ENCODE data around the gene ANO8. TPM values are rescaled to one million over a fixed set of nuclear protein-coding genes. Genes with fewer than 3 reads are reported as not detected.

The ANO8 gene
- total and polyA plus RNA-seq, 2 of the 8 experiments (the other 6 are each of a cell fraction or from before 2014, with no cell fraction given) = 9.5 to 20.7 TPM

DNA sequence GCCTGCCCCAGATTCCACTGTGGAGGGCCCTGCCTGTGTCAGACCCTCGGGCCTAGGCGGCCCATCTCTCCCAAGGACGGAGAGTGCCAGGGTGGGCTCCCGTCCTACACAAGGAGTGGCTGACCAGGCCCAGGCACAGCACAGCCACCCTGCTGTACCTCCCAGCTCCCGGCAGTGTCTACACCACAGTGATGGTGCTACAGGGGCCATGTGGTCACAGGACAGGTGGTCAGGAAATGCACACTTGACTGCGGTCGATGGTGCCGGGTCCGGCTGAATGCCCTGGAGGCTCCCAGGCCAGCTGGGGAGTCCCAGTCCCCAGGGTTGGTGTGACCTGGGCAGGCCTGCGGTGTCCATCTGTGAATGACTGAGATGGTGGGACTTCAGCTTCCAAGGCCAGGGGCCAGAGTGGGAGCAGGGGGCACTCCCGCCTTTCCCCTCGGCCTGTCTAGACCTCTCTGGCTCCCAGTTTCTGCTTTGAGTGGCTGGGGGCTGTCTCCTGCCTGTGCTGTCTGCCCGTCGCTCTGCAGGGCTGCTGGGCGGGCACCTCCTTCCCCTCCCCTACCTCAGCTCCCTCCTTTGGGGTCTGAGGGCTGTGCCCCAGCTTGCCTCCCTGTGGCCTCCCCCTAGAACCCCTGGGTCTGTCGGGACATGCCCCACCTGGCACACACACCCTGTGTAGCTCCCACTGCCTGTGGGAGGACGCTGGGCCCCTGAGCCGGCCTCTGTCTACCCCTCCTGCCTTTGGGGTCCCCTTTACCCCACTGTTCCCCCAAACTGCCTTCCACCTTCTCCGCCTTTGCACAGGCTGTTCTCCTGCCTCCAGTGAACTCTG lies 12.8 kb downstream of the ANO8 start:
- Histone ChIP-seq H3K9ac (replicated peaks in 1 of 4; ENCODE audit: extremely low read depth in 1 of 4, low read depth in 3 of 4, low read length in 3 of 4) (0 out of 7 replicates have a peak overlapping the region, but pooled peaks of 1 of the 4 experiments have one; percentile 21), H4K5ac (ENCODE audit: insufficient read length, low read depth, low read length) (no peak overlapping the region), H3K56ac (replicated peaks; ENCODE audit: insufficient read length, low read depth, low read length) (no peak overlapping the region), H2BK120ac (replicated peaks; ENCODE audit: low read depth, low read length) (no peak overlapping the region), H2BK15ac (ENCODE audit: low read length) (no peak overlapping the region), H2BK12ac (ENCODE audit: low read depth, low read length) (no peak overlapping the region), H3K79me1 (ENCODE audit: low read depth, low read length) (no peaks in the 10 kb centered on the region; the same call in 1 of the 2 replicates), H3K27ac (ENCODE audit: low read depth, low read length) (no peak overlapping the region), H3K14ac (ENCODE audit: insufficient read length) (no peak overlapping the region), H3K9me3 (ENCODE audit: insufficient read depth in 2 of 2, low read depth in 1 of 2, low read length in 1 of 2) (no peaks in the 10 kb centered on the region), H3K18ac (ENCODE audit: extremely low read depth, low read length) (no peak overlapping the region), H3K23me2 (ENCODE audit: low read depth, low read length) (no peaks in the 10 kb centered on the region), H2BK20ac (ENCODE audit: low read length) (no peak overlapping the region), H2BK5ac (ENCODE audit: low read depth, low read length) (peak overlapping the region; percentile 79; the same call in 1 of the 2 replicates), H2AFZ (ENCODE audit: low read length) (no peak overlapping the region), H2AK5ac (ENCODE audit: low read depth, low read length) (no peak overlapping the region; the same call in 1 of the 2 replicates), H3K79me2 (ENCODE audit: control insufficient read depth in 1 of 2, insufficient read depth in 2 of 2, low read length in 2 of 2) (no peaks in the 10 kb centered on the region), H4K8ac (ENCODE audit: extremely low read depth, insufficient read depth, low read length) (no peak overlapping the region), H3K4me2 (ENCODE audit: insufficient read depth in 1 of 2, low read depth in 2 of 2, low read length in 2 of 2) (no peak overlapping the region), H3K4me3 (ENCODE audit: extremely low read depth in 1 of 4, insufficient read depth in 2 of 4, low read depth in 3 of 4, low read length in 4 of 4) (no peak overlapping the region), H3K4me1 (replicated peaks in 1 of 4; ENCODE audit: control insufficient read depth in 3 of 4, insufficient read depth in 4 of 4, low read length in 3 of 4) (peaks cover 0 to 5% (median 2%) of the 10 kb centered on the region in 4 experiments; a peak in 4 of 7 replicates), H3K4ac (replicated peaks; ENCODE audit: insufficient read length, low read depth, low read length) (no peak overlapping the region), H3K27me3 (replicated peaks in 1 of 4; ENCODE audit: control insufficient read depth in 3 of 4, extremely low read depth in 1 of 4, insufficient read depth in 3 of 4, low read length in 3 of 4) (no peaks in the 10 kb centered on the region), H4K20me1 (replicated peaks in 1 of 2; ENCODE audit: control insufficient read depth in 1 of 2, insufficient read depth in 2 of 2, low read length in 2 of 2) (peaks cover 0 to 3% of the 10 kb centered on the region in 2 experiments), H3K23ac (ENCODE audit: insufficient read length) (no peak overlapping the region), H4K91ac (replicated peaks; ENCODE audit: insufficient read length, low read length) (no peak overlapping the region), H3K36me3 (ENCODE audit: control insufficient read depth in 2 of 4, insufficient read depth in 4 of 4, low read length in 3 of 4) (peaks cover 2 to 38% (median 15%) of the 10 kb centered on the region in 4 experiments; a peak in 5 of 8 replicates)
- ChIA-PET CTCF (ENCODE audit: partially characterized antibody) (interaction anchor here (0.6 to 1.2 kb wide), 4 partner anchors 9 to 122 kb away, joined by 3 to 4 read pairs (median 4); no protein-coding TSS in a partner anchor), POLR2A (ENCODE audit: partially characterized antibody) (interaction anchor here (0.9 to 17.1 kb wide), 6 partner anchors 8 to 86 kb away, joined by 3 to 329 read pairs (median 4); partner anchors contain the start of genes ABHD8, ANO8, DDA1 and GTPBP3)
- DNase-seq (ENCODE audit: low read depth in 1 of 2, low spot score in 2 of 2) (no peak), FAIRE-seq (no peak)
- TF ChIP-seq BACH1 (IDR thresholded peaks at IDR 0.05; ENCODE audit: low read length) = no peak
- TF ChIP-seq POLR2A (IDR thresholded peaks at IDR 0.05; ENCODE audit: control extremely low read depth in 1 of 2, low read depth in 2 of 2, low read length in 2 of 2) = peak in 1 of 2 experiments; percentile 65; a peak in 1 of 3 replicates
- TF ChIP-seq POLR2AphosphoS5 (IDR thresholded peaks at IDR 0.05; ENCODE audit: low read depth, low read length) = peak; percentile 44
- WGBS, 2 experiments (ENCODE audit: extremely low coverage in 1 of 2, insufficient coverage in 1 of 2, insufficient read length in 1 of 2, insufficient replicate concordance in 2 of 2, low coverage in 1 of 2, low lambda C conversion rate in 2 of 2, missing lambda C conversion rate in 1 of 2) = 91% methylated on average over 17 of the region's 19 CpGs; no CpG with 5 or more reads in 1 of the 2 experiments

Data from H1 (cell line).